Activated CD4-positive, CD25-positive, alpha-beta regulatory T cell (primary cell): ENCODE data around the gene PLA2G2C.
"Not testable (repeated sequence)": the region's sequence is repeated elsewhere in the genome, so short reads cannot be mapped to it uniquely, and the experiment has no call there.

ENCODE experiments used
- DNase-seq, 4 experiments: peaks; one replicate each; lab custom pipeline; 2025; lab: John Stamatoyannopoulos, UW

Gene PLA2G2C

GRCh38 chr1:20130518-20130917 is 55.8 kb downstream of the PLA2G2C start:
- not testable (repeated sequence) for DNase-seq

- DNase-seq: no peak
Observed at GRCh38 chr1:20126806-20127440, 59.4 kb downstream of the PLA2G2C start.

- no peak for DNase-seq
Observed at GRCh38 chr1:20126041-20126805, 60.1 kb downstream of the PLA2G2C start.

- DNase-seq: no peak
Observed at GRCh38 chr1:20125100-20125499, 61.2 kb downstream of the PLA2G2C start.

GRCh38 chr1:20124456-20125057 is 61.8 kb downstream of the PLA2G2C start:
- DNase-seq: no peak

GRCh38 chr1:20123722-20124455 is 62.4 kb downstream of the PLA2G2C start:
- DNase-seq: no peak

GRCh38 chr1:20120796-20121195 is 65.5 kb downstream of the PLA2G2C start:
- no peak for DNase-seq

GRCh38 chr1:20119347-20119746 is 67.0 kb downstream of the PLA2G2C start, which contains the start of gene PLA2G2D:
Gene PLA2G2D (minus strand): TSS chr1:20119536. CDS start chr1:20119498, 38 bp downstream.
- DNase-seq: no peak

- DNase-seq: no peak
Observed at GRCh38 chr1:20117236-20117635, 69.1 kb downstream of the PLA2G2C start.

GRCh38 chr1:20115916-20116315 is 70.4 kb downstream of the PLA2G2C start:
- no peak for DNase-seq

- DNase-seq: no peak
Observed at GRCh38 chr1:20115479-20115878, 70.8 kb downstream of the PLA2G2C start.

- no peak for DNase-seq
Observed at GRCh38 chr1:20114021-20114648, 72.2 kb downstream of the PLA2G2C start.
